M059J (cell line): Measurements from ENCODE around the gene ECE2. TPM values are rescaled to one million over a fixed set of nuclear protein-coding genes. Genes with fewer than 3 reads are reported as not detected.

Experiments used
- DNase-seq: peaks from one replicate; pipeline ENCODE4 v3.0.0-alpha.2; 2012; ENCODE audit warnings: low read depth
- total RNA-seq: library from RNA; depleted of rRNA; stranded (reverse); fragments of >200 nt; shearing (Covaris generic); gene quantifications from 2 replicates; pipeline ENCODE4 v1.2.3, GENCODE V29; 2014; rRNA removed

The ECE2 gene
- not detected in 2 replicates for total RNA-seq

GRCh38 chr3:184275961-184276910 is at the start of gene ECE2:
ECE2 (plus strand) TSS chr3:184276022; CDS start chr3:184276154, 132 bp downstream.
- no peak for DNase-seq

GRCh38 chr3:184227481-184227935 is 48.3 kb upstream of the ECE2 start:
- DNase-seq: no peak

GRCh38 chr3:184228376-184229137 is 47.3 kb upstream of the ECE2 start:
- no peak for DNase-seq

GRCh38 chr3:184229394-184230080 is 46.3 kb upstream of the ECE2 start, which contains the start of gene VWA5B2:
VWA5B2 (plus strand) TSS chr3:184229585; CDS start chr3:184230529, 944 bp downstream.
- DNase-seq: peak; percentile 54

- no peak for DNase-seq
These were observed 45.7 kb upstream of the ECE2 start for GRCh38 chr3:184230081-184230602.

- DNase-seq: no peak
These were observed 45.0 kb upstream of the ECE2 start for GRCh38 chr3:184230603-184231528.

- no peak for DNase-seq
These were observed 44.2 kb upstream of the ECE2 start for GRCh38 chr3:184231671-184232070.

GRCh38 chr3:184233127-184233843 is 42.5 kb upstream of the ECE2 start:
- no peak for DNase-seq

- DNase-seq: peak; percentile 96
These were observed 41.6 kb upstream of the ECE2 start for GRCh38 chr3:184234224-184234623.

- no peak for DNase-seq
These were observed 41.0 kb upstream of the ECE2 start for GRCh38 chr3:184234671-184235380.

- no peak for DNase-seq
These were observed 40.3 kb upstream of the ECE2 start for GRCh38 chr3:184235381-184236032.

- DNase-seq: no peak
These were observed 39.8 kb upstream of the ECE2 start for GRCh38 chr3:184236033-184236410.

- no peak for DNase-seq
These were observed 39.2 kb upstream of the ECE2 start for GRCh38 chr3:184236636-184237035.

GRCh38 chr3:184237211-184237610 is 38.6 kb upstream of the ECE2 start:
- no peak for DNase-seq

GRCh38 chr3:184237807-184238206 is 38.0 kb upstream of the ECE2 start:
- no peak for DNase-seq

- no peak for DNase-seq
These were observed 37.5 kb upstream of the ECE2 start for GRCh38 chr3:184238246-184238818.

- DNase-seq: no peak
These were observed 36.6 kb upstream of the ECE2 start for GRCh38 chr3:184239221-184239620.

GRCh38 chr3:184239708-184240107 is 36.1 kb upstream of the ECE2 start:
- DNase-seq: no peak
